Mucosa of stomach (tissue), 1 donor: ENCODE data around the gene CMTM3.
"Not testable (repeated sequence)": the region's sequence is repeated elsewhere in the genome, so short reads cannot be mapped to it uniquely, and the experiment has no call there.

ENCODE experiments used
- H3K27me3 ChIP-seq: one replicate; pipeline ENCODE4 v1.7.0; 2013; ENCODE audit warnings: mild to moderate bottlenecking, low read length; ENCODE audit not compliant: control insufficient read depth, insufficient read depth
- H3K36me3 ChIP-seq: one replicate; pipeline ENCODE4 v1.7.0; 2013; ENCODE audit warnings: low read length; ENCODE audit not compliant: control insufficient read depth, insufficient read depth
- H3K4me1 ChIP-seq: one replicate; pipeline ENCODE4 v1.7.0; 2013; ENCODE audit warnings: mild to moderate bottlenecking, low read length; ENCODE audit not compliant: control insufficient read depth, insufficient read depth
- H3K4me3 ChIP-seq: one replicate; pipeline ENCODE4 v1.7.0; 2013; ENCODE audit warnings: low read length
- H3K9ac ChIP-seq: one replicate; pipeline ENCODE4 v1.7.0; 2013; ENCODE audit warnings: mild to moderate bottlenecking, low read length, moderate library complexity
- H3K9me3 ChIP-seq: one replicate; pipeline ENCODE4 v1.7.0; 2013; ENCODE audit warnings: mild to moderate bottlenecking, low read length, moderate library complexity; ENCODE audit not compliant: control insufficient read depth
- donor health status: Pancreatic carcinoma.

The CMTM3 gene, protein sequence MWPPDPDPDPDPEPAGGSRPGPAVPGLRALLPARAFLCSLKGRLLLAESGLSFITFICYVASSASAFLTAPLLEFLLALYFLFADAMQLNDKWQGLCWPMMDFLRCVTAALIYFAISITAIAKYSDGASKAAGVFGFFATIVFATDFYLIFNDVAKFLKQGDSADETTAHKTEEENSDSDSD

DNA sequence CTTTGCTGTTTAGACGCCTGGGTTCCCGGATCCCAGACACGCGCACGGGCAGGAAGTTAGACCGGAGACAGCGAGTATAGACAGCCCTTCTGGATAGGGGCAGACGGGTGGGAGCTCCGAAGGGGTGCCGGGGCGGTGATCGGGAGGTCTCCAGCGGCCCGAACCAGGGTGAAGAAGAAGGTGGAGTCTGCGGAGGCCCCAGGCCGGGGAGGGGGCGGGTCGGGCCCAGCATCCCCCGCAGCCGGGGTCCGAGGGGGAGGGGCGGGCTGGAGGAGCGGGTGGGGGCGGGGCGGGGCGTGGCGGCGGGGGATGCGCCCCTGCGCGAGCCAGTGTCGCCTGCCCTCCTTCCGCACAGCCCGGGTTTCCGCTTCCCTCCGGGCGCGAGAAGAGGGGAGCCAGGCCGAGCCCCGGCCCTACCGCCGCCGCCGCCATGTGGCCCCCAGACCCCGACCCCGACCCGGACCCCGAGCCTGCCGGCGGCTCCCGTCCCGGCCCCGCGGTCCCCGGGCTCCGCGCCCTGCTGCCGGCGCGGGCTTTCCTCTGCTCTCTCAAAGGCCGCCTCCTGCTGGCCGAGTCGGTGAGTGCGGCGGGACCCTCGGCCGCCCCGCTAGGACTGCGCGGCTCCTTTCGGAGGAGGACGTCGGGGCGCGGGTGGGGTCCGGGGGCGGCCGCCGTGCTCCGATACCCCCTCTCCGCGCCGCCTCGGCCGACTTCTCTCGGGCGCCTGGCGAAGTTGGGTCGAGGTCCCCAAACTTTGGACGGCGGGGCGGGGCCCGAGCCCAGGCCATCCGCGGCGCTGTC is at the start of gene CMTM3:
Gene CMTM3 (plus strand): TSS at position 329 of the 801 bp plus-strand sequence. CDS start 102 bp downstream, at position 431.
- Histone ChIP-seq H3K9ac (peak within 1 kb of the TSS; percentile 64), H3K36me3 (peaks cover 3% of the 10 kb centered on the region), H3K9me3 (no peaks in the 10 kb centered on the region), H3K4me3 (no peak within 1 kb of the TSS), H3K27me3 (no peaks in the 10 kb centered on the region), H3K4me1 (peaks cover 31% of the 10 kb centered on the region)

DNA sequence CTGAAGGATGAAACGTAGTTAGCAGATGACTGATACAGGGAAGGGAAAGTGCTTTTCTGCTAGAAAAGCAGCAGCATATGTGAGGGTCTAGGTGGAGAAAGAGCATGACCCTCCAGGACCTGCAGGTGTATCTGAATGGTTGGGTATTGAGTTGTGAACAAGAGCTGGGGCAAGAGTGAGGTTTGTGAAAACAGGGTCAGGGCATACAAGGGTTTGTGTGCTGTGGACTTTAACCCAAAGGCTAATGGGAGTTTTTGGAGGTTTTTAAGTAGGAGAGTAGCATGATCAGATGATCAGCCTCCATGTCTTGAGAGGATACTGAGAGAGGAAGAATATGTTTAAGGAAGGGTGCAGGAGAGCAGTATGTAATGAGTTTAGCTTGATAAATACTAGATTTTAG is 44.4 kb upstream of the CMTM3 start:
- Histone ChIP-seq H3K9me3 (no peaks in the 10 kb centered on the region), H3K4me3 (no peak overlapping the region), H3K4me1 (no peaks in the 10 kb centered on the region), H3K36me3 (no peaks in the 10 kb centered on the region), H3K27me3 (no peaks in the 10 kb centered on the region), H3K9ac (no peak overlapping the region)

DNA sequence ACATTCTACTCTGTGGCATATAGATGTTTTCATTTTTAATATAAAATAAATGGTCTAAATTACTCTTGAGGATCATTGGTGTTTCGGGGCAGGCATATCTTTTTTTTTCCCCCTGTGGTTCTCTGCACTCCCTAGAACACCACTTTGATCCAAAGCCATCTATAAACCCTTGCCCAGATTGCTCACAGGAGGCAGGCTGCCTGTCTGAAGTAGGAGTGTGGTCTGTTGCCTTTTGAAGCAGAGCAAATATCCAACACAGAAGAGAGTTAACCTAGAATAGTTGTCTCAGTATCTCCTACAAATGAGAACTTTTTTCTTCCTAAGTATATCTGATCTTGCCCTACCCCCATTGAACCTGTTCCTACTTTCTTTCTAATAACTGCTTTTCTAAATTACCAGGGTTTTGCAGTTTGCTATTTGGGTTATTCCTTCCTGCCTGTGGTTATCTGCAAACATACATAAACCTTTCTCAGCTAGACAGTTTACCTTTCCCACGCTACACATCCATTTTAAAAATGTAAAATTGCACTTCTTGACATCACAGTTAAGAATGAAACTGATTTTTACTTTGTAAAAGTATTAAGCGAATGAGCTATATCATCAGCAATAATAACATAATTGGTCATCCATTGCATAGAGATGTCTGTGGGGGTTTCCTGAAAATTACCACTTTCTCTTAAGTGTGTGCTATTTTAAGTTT is 43.0 kb upstream of the CMTM3 start:
- Histone ChIP-seq H3K9ac (no peak overlapping the region), H3K27me3 (no peaks in the 10 kb centered on the region), H3K4me1 (no peaks in the 10 kb centered on the region), H3K9me3 (no peaks in the 10 kb centered on the region), H3K36me3 (no peaks in the 10 kb centered on the region), H3K4me3 (no peak overlapping the region)

DNA sequence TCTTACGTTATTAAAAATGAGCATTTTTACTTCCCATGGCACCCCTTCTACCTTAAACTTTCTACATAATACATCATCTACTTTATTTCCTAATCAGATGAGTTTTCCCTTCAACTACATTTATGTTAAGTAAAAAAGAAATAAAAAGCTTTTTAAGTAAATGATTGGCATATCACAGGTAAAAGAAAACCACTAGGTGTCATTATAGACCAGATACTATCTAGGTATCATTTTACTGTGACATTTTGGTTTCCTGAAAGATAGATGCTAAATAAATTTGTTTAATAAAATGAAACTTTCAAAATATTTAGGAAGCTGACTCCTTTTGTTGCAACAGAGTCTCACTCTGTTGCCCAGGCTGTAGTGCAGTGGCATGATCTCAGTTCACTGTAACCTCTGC is 42.1 kb upstream of the CMTM3 start:
- Histone ChIP-seq H3K9me3 (no peaks in the 10 kb centered on the region), H3K36me3 (no peaks in the 10 kb centered on the region), H3K27me3 (no peaks in the 10 kb centered on the region)

DNA sequence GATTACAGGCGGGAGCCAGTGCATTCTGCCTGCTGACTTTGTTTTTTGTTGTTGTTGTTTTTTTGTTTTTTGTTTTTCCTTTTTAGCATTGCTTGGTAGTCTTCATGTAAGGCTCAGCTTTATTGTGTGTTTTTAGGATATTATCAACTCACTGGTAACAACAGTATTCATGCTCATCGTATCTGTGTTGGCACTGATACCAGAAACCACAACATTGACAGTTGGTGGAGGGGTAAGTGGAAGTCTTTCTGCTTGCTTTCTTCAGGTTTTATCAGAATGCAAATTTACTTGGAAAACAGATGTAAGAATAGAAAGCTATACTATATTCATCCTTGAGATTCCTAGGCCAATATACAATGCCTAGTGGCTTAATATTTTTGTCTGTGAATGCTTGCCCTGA is 41.5 kb upstream of the CMTM3 start:
- Histone ChIP-seq H3K9ac (no peak overlapping the region), H3K9me3 (no peaks in the 10 kb centered on the region), H3K4me1 (no peaks in the 10 kb centered on the region), H3K4me3 (no peak overlapping the region), H3K27me3 (no peaks in the 10 kb centered on the region), H3K36me3 (no peaks in the 10 kb centered on the region)

More for the DNA sequence above, 42.1 kb upstream of the CMTM3 start:
- Histone ChIP-seq H3K4me1 (no peaks in the 10 kb centered on the region), H3K9ac (no peak overlapping the region), H3K4me3 (no peak overlapping the region)

DNA sequence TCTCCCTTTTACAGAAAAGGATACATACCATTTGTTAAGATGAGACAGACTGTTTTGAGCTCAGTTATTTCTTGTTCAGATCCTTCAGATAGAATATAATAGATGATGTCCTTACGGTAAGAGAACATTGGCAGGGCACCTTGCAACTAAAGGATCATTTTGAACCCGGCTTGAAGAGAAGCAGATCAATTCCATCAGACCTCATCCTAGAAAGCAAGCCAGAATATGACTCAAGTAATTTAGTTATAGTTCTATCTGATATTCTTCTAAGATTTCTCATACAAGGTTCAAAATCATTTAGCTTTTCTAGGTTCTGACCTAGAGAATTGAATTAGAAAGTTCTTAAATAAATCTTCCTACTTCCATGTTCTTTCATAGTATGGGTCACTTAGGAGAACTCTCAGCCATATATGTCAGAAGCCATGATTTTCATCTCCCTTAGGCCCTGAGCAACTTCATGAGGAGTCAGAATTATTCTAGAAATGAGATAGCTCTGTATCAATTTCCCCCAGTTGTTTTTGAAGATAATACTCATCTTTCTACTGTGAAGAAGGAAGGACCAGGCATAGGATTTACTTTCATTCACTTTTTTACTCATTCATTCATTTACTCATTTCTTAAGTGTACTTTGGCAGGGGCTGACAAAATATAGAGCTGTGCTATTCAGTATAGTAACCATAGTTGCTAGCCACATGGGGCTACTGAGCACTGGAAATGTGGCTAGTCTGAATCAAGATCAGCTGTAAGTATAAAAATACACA is 40.8 kb upstream of the CMTM3 start:
- Histone ChIP-seq H3K27me3 (no peaks in the 10 kb centered on the region), H3K9me3 (no peaks in the 10 kb centered on the region), H3K4me1 (no peaks in the 10 kb centered on the region), H3K36me3 (no peaks in the 10 kb centered on the region), H3K9ac (no peak overlapping the region), H3K4me3 (no peak overlapping the region)

DNA sequence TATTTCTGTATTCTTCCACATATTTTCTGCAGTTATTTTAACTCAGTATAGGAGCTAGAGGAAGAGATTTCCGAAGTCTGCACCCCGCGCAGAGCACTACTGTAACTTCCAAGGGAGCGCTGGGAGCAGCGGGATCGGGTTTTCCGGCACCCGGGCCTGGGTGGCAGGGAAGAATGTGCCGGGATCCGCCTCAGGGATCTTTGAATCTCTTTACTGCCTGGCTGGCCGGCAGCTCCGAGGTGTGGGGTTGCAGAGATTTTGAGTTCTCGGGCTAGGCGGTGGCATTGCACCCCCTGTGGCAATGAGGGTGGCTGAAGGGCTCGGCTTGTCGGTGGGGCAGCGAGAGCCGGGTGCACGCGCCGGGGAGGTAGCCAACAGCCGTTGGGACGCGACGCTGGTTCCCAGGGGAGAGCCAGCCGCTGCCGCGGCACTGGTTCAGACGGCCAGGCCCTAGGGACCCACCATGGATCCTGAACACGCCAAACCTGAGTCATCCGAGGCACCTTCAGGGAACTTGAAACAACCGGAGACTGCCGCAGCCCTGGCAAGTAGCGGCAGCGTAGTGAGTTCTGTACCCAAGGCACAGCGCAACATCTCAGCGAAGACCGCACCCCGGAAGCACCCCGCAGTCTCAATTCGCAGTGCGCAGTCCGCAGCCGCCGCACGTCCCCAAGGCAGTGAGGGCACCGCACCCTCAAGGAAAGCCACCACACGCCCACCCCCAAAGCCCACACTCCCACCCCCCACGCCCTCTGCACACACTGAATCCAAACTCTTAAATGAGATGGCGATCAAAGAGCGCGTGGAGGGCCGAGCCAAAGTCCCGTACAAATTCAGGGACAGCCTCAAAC is 38.2 kb upstream of the CMTM3 start, which contains the start of gene CMTM1:
Gene CMTM1 (plus strand): TSS at position 389 of the 851 bp plus-strand sequence. CDS start 75 bp downstream, at position 464.
- no peaks in the 10 kb centered on the region for H3K36me3 ChIP-seq
- H3K9ac ChIP-seq, result no peak within 1 kb of the TSS
- no peaks in the 10 kb centered on the region for H3K9me3 ChIP-seq
- no peak within 1 kb of the TSS for H3K4me3 ChIP-seq
- H3K27me3 ChIP-seq, result no peaks in the 10 kb centered on the region
- H3K4me1 ChIP-seq, result no peaks in the 10 kb centered on the region

DNA sequence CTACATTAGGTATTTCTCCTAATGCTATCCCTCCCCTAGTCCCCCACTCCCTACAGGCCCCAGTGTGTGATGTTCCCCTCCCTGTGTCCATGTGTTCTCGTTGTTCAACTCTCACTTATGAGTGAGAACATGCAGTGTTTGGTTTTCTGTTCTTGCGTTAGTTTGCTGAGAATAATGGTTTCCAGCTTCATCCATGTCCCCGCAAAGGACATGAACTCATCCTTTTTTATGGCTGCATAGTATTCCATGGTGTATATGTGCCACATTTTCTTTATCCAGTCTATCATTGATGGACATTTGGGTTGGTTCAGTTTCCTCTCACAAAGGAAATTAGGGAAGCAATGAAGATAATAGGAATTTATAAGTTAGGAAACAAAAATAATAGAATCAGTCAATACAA is 37.2 kb upstream of the CMTM3 start:
- H3K4me1 ChIP-seq, H3K36me3 ChIP-seq, H3K9me3 ChIP-seq, H3K4me3 ChIP-seq, H3K27me3 ChIP-seq, H3K9ac ChIP-seq: not testable (repeated sequence)

DNA sequence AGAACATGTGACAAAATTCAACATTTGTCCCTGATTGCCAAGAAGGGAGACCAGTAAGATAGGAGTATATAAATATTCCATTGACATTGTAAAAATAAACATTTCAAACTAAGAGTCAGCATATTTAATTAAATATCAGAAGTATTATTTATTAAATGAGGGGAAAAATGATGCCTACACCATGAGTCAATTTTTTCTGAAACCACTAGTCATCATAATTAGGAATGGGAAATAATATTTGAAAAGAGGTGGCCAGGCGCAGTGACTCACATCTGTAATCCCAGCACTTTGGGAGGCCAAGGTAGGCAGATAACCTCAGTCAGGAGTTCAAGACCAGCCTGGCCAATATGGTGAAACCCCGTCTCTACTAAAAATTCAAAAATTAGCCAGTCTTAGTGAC is 36.1 kb upstream of the CMTM3 start:
- H3K9me3 ChIP-seq, result no peaks in the 10 kb centered on the region
- no peak overlapping the region for H3K9ac ChIP-seq
- H3K36me3 ChIP-seq, result no peaks in the 10 kb centered on the region
- no peaks in the 10 kb centered on the region for H3K4me1 ChIP-seq
- H3K4me3 ChIP-seq, result no peak overlapping the region
- no peaks in the 10 kb centered on the region for H3K27me3 ChIP-seq

DNA sequence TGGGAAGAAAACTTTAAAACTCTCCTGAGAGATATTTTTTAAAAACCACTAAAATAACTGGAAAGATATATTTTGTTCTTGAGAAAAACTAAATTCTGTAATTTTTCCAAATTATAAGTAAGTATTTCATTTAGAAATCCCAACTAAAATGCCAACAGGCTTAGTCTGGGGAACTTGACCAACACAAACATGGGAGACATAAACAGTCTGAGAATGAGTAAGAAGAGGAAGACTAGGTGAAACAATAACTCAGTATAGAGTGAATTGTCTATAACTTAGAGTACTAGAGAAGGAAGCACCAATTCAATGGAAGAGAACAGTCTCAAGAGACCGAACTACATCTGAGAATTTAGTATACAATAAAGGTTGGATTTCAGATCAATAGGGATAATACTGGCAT is 35.4 kb upstream of the CMTM3 start:
- H3K36me3 ChIP-seq, result no peaks in the 10 kb centered on the region
- no peaks in the 10 kb centered on the region for H3K9me3 ChIP-seq

DNA sequence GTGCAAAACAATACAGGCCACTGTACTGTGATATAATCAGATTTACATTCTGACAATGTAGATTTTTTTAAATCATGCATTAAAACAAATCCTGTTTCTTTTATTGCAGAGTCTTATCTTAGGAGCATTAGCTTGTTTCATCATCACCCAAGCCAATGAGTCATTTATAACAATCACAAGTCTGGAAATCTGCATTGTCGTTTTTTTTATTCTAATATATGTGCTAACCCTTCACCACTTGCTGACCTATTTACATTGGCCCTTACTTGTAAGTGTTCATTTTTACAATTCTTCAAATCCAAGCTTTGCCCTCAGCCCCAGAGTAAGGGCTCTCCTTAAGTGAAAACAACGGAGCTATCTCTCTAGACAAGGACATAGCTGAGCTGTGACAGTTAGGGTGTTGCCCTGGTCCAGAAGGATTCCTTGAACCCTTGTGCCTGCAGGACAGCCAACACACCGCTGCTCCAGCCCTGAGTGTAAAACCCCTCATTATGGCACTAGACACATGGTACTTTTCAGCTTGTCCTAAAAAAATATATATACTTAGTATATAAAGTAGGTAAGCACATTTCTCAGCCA is 34.6 kb upstream of the CMTM3 start:
- H3K36me3 ChIP-seq, result no peaks in the 10 kb centered on the region
- H3K27me3 ChIP-seq, result no peaks in the 10 kb centered on the region
- no peaks in the 10 kb centered on the region for H3K4me1 ChIP-seq
- H3K4me3 ChIP-seq, result no peak overlapping the region
- H3K9me3 ChIP-seq, result no peaks in the 10 kb centered on the region
- no peak overlapping the region for H3K9ac ChIP-seq

More for the DNA sequence above, 35.4 kb upstream of the CMTM3 start:
- Histone ChIP-seq H3K4me1 (no peaks in the 10 kb centered on the region), H3K9ac (no peak overlapping the region), H3K4me3 (no peak overlapping the region), H3K27me3 (no peaks in the 10 kb centered on the region)
